GM12891 (cell line): ENCODE measurements around the gene SCYGR3.

ENCODE experiments used
- PAX5 ChIP-seq: IDR thresholded peaks from 2 replicates; pipeline ENCODE4 v1.6.1; 2011; ENCODE audit warnings: low read length, moderate library complexity, mild to moderate bottlenecking; ENCODE audit not compliant: insufficient read depth, severe bottlenecking
- POLR2A ChIP-seq: IDR thresholded peaks from 2 replicates; pipeline ENCODE4 v1.6.1; 2011; ENCODE audit warnings: low read depth, low read length, control low read depth
- POLR2AphosphoS5 ChIP-seq: IDR thresholded peaks from 2 replicates; pipeline ENCODE4 v1.6.1; 2011; ENCODE audit warnings: low read depth, low read length, control low read depth
- TAF1 ChIP-seq: IDR thresholded peaks from 2 replicates; pipeline ENCODE4 v1.6.1; 2011; ENCODE audit warnings: low read depth, low read length, control low read depth

GRCh38 chr2:227614246-227614645 is 394 bp downstream of the SCYGR3 start:
- TF ChIP-seq POLR2A (no peak), TAF1 (no peak), POLR2AphosphoS5 (no peak), PAX5 (no peak)
